Cardiac fibroblast (primary cell): ENCODE data around the gene CERK.

ENCODE experiments used
- DNase-seq, 2 donors: peaks; one replicate each; pipeline versions ENCODE4 v3.0.0 to v3.0.0-alpha.2; 2010; ENCODE audit warnings: low read depth in 2 of 2
- H3K4me3 ChIP-seq, 2 donors: replicated peaks in 1 of 2; 1 replicate in 1 of 2; 2 replicates in 1 of 2; pipeline ENCODE4 v1.5.1; 2011; ENCODE audit warnings: low read depth in 2 of 2, low read length in 2 of 2, mild to moderate bottlenecking in 2 of 2, moderate library complexity in 1 of 2
- TF ChIP-seq, protein P1 (sequence below): IDR thresholded peaks from one replicate; pipeline ENCODE4 v1.5.1; 2011; ENCODE audit warnings: low read depth, mild to moderate bottlenecking, low read length, inconsistent platforms

The CERK gene

DNA sequence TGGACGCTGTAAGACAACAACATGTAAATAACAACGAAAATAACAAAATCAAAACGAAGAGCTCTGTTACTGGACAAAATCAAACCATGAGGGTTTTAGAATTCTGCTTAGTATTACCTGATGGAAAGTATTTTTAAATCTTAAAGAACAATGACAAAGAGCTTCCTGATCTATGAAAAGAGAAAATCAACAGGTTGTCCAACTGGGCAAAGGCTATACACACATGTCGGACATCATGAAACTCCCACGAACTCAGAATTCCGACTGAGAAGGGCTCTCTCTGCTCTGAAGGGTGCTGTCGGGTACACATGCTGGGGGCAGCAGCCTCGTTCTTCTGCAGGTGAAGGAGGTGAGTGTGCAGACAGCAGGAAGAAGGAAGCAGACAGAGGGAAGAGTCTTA lies 25.8 kb downstream of the CERK start:
- H3K4me3 ChIP-seq: no peak overlapping the region
- DNase-seq: no peak
- TF ChIP-seq, protein P1, sequence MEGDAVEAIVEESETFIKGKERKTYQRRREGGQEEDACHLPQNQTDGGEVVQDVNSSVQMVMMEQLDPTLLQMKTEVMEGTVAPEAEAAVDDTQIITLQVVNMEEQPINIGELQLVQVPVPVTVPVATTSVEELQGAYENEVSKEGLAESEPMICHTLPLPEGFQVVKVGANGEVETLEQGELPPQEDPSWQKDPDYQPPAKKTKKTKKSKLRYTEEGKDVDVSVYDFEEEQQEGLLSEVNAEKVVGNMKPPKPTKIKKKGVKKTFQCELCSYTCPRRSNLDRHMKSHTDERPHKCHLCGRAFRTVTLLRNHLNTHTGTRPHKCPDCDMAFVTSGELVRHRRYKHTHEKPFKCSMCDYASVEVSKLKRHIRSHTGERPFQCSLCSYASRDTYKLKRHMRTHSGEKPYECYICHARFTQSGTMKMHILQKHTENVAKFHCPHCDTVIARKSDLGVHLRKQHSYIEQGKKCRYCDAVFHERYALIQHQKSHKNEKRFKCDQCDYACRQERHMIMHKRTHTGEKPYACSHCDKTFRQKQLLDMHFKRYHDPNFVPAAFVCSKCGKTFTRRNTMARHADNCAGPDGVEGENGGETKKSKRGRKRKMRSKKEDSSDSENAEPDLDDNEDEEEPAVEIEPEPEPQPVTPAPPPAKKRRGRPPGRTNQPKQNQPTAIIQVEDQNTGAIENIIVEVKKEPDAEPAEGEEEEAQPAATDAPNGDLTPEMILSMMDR: no peak

GRCh38 chr22:46710806-46711205 lies 27.2 kb downstream of the CERK start:
- no peak for DNase-seq
- TF ChIP-seq, protein P1: no peak
- H3K4me3 ChIP-seq: no peak overlapping the region

- TF ChIP-seq, protein P1: no peak
- DNase-seq: no peak
- H3K4me3 ChIP-seq: no peak overlapping the region
Observed at GRCh38 chr22:46708766-46709330, 29.2 kb downstream of the CERK start.

GRCh38 chr22:46707827-46708570 lies 30.1 kb downstream of the CERK start:
- TF ChIP-seq, protein P1: no peak
- no peak overlapping the region for H3K4me3 ChIP-seq
- no peak for DNase-seq

GRCh38 chr22:46707305-46707704 lies 30.7 kb downstream of the CERK start:
- TF ChIP-seq, protein P1: no peak
- DNase-seq: no peak
- H3K4me3 ChIP-seq: no peak overlapping the region

DNA sequence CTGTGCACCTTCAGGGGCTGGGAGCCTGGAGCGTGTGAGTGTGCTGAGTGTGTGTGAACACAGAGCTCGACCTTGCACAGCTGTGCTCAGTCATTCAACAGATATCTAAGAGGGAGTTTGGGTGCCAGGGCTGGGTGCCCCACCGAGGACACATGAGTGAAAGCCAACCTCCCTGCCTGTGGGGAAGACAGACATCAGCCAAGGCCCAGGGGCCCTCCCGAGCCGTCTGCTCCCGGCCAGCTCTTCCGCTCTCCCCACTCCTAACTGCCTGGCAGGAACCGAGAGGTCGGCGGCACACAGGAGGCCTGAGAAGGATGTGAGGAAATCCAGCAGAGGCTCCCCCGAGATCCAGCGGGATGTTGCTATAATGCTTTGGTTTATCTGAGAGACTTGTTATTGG lies 32.0 kb downstream of the CERK start:
- no peak for DNase-seq
- TF ChIP-seq, protein P1: no peak
- no peak overlapping the region for H3K4me3 ChIP-seq
